ENCODE results near the gene PLIN5. TPM values are rescaled to one million over a fixed set of nuclear protein-coding genes. Genes with fewer than 3 reads are reported as not detected.

The PLIN5 gene
- total and polyA plus RNA-seq, 4 experiments from 2014 or later: 0.28 to 2.2 (median 1.4) TPM; not detected in 1

GRCh38 chr19:4519172-4519496 is 15.9 kb downstream of the PLIN5 start:
- no peak for DNase-seq
- no peaks in the 10 kb centered on the region for H3K9me3 ChIP-seq (ENCODE audit: control insufficient read depth in 1 of 2, low read length in 2 of 2)
- Mint-ChIP-seq H3K4me1 (no peaks in the 10 kb centered on the region), H3K36me3 (no peaks in the 10 kb centered on the region), H3K27me3 (peaks cover 6 to 7% of the 10 kb centered on the region in 2 donors), H3K27ac (no peak overlapping the region), H3K4me3 (no peak overlapping the region), H3K9me3 (peaks cover 0 to 2% (median 0%) of the 10 kb centered on the region in 8 donors)
- intact Hi-C loops (cut with micrococcal nuclease): no loop called here
- H3K27ac ChIP-seq (ENCODE audit: low read depth, low read length): no peak overlapping the region
- POLR2A ChIA-PET (ENCODE audit: partially characterized antibody): no interaction called here
- no peaks in the 10 kb centered on the region for H3K27me3 ChIP-seq (ENCODE audit: insufficient read depth, low read length)
- H3K4me3 ChIP-seq (ENCODE audit: low read length in 2 of 2): no peak overlapping the region
- H3K36me3 ChIP-seq (ENCODE audit: insufficient read depth, low read length): no peaks in the 10 kb centered on the region
- CTCF ChIA-PET (ENCODE audit: partially characterized antibody): no interaction called here
- no peaks in the 10 kb centered on the region for H3K4me1 ChIP-seq (ENCODE audit: insufficient read depth, low read length)

- H3K27me3 ChIP-seq (ENCODE audit: insufficient read depth, low read length): no peaks in the 10 kb centered on the region
- no peaks in the 10 kb centered on the region for H3K4me1 ChIP-seq (ENCODE audit: insufficient read depth, low read length)
- Mint-ChIP-seq H3K4me1 (no peaks in the 10 kb centered on the region), H3K27ac (no peak within 1 kb of the TSS), H3K36me3 (no peaks in the 10 kb centered on the region), H3K4me3 (no peak within 1 kb of the TSS), H3K9me3 (peaks cover 0 to 2% (median 0%) of the 10 kb centered on the region in 8 donors), H3K27me3 (peaks cover 6 to 7% of the 10 kb centered on the region in 2 donors)
- DNase-seq: no peak
- H3K36me3 ChIP-seq (ENCODE audit: insufficient read depth, low read length): no peaks in the 10 kb centered on the region
- H3K9me3 ChIP-seq (ENCODE audit: control insufficient read depth in 1 of 2, low read length in 2 of 2): no peaks in the 10 kb centered on the region
- ChIA-PET CTCF (ENCODE audit: partially characterized antibody) (no interaction called here), POLR2A (ENCODE audit: partially characterized antibody) (no interaction called here)
- no peak within 1 kb of the TSS for H3K27ac ChIP-seq (ENCODE audit: low read depth, low read length)
- H3K4me3 ChIP-seq (ENCODE audit: low read length in 2 of 2): no peak within 1 kb of the TSS
- intact Hi-C loops (cut with micrococcal nuclease): no loop called here
Observed at GRCh38 chr19:4518345-4519171, 16.5 kb downstream of the PLIN5 start, which contains the start of gene PLIN4. Gene PLIN4 (minus strand): TSS chr19:4518486. CDS start chr19:4518272, 214 bp downstream.

- CTCF ChIA-PET (ENCODE audit: partially characterized antibody): no interaction called here
Observed at GRCh38 chr19:4517451-4518057, 17.5 kb downstream of the PLIN5 start.

GRCh38 chr19:4516939-4517300 is 18.1 kb downstream of the PLIN5 start:
- POLR2A ChIA-PET (ENCODE audit: partially characterized antibody): no interaction called here

More at GRCh38 chr19:4517451-4518057, 17.5 kb downstream of the PLIN5 start:
- Mint-ChIP-seq H3K4me3 (no peak overlapping the region), H3K4me1 (no peaks in the 10 kb centered on the region), H3K27ac (no peak overlapping the region), H3K9me3 (peaks cover 0 to 2% (median 0%) of the 10 kb centered on the region in 8 donors), H3K36me3 (no peaks in the 10 kb centered on the region), H3K27me3 (peaks cover 6 to 7% of the 10 kb centered on the region in 2 donors)
- DNase-seq: no peak
- Histone ChIP-seq H3K4me3 (ENCODE audit: low read length in 2 of 2) (no peak overlapping the region), H3K4me1 (ENCODE audit: insufficient read depth, low read length) (no peaks in the 10 kb centered on the region), H3K27ac (ENCODE audit: low read depth, low read length) (no peak overlapping the region), H3K36me3 (ENCODE audit: insufficient read depth, low read length) (no peaks in the 10 kb centered on the region), H3K9me3 (ENCODE audit: control insufficient read depth in 1 of 2, low read length in 2 of 2) (no peaks in the 10 kb centered on the region), H3K27me3 (ENCODE audit: insufficient read depth, low read length) (no peaks in the 10 kb centered on the region)
- POLR2A ChIA-PET (ENCODE audit: partially characterized antibody): no interaction called here
- intact Hi-C loops (cut with micrococcal nuclease): no loop called here

GRCh38 chr19:4516199-4516938 is 18.7 kb downstream of the PLIN5 start:
- no peak overlapping the region for H3K4me3 Mint-ChIP-seq
- no peaks in the 10 kb centered on the region for H3K27me3 ChIP-seq (ENCODE audit: insufficient read depth, low read length)
- no peak overlapping the region for H3K27ac Mint-ChIP-seq
- ChIA-PET CTCF (ENCODE audit: partially characterized antibody) (interaction anchor here (0.6 kb wide), 1 partner anchor 1268 kb away, joined by 3 read pairs; no protein-coding TSS in a partner anchor), POLR2A (ENCODE audit: partially characterized antibody) (no interaction called here)
- no peak for DNase-seq
- H3K27me3 Mint-ChIP-seq: peaks cover 4 to 6% of the 10 kb centered on the region in 2 donors
- no peaks in the 10 kb centered on the region for H3K4me1 ChIP-seq (ENCODE audit: insufficient read depth, low read length)
- no peak overlapping the region for H3K27ac ChIP-seq (ENCODE audit: low read depth, low read length)
- intact Hi-C loops (cut with micrococcal nuclease): no loop called here
- H3K4me3 ChIP-seq (ENCODE audit: low read length in 2 of 2): no peak overlapping the region
- no peaks in the 10 kb centered on the region for H3K9me3 Mint-ChIP-seq
- no peaks in the 10 kb centered on the region for H3K4me1 Mint-ChIP-seq
- H3K9me3 ChIP-seq (ENCODE audit: control insufficient read depth in 1 of 2, low read length in 2 of 2): no peaks in the 10 kb centered on the region
- no peaks in the 10 kb centered on the region for H3K36me3 Mint-ChIP-seq
- no peaks in the 10 kb centered on the region for H3K36me3 ChIP-seq (ENCODE audit: insufficient read depth, low read length)

More at GRCh38 chr19:4516939-4517300, 18.1 kb downstream of the PLIN5 start:
- Mint-ChIP-seq H3K27me3 (peaks cover 6 to 7% of the 10 kb centered on the region in 2 donors), H3K9me3 (peaks cover 0 to 2% (median 0%) of the 10 kb centered on the region in 8 donors), H3K4me1 (no peaks in the 10 kb centered on the region), H3K27ac (no peak overlapping the region), H3K36me3 (no peaks in the 10 kb centered on the region), H3K4me3 (no peak overlapping the region)
- no peaks in the 10 kb centered on the region for H3K36me3 ChIP-seq (ENCODE audit: insufficient read depth, low read length)
- H3K4me1 ChIP-seq (ENCODE audit: insufficient read depth, low read length): no peaks in the 10 kb centered on the region
- H3K4me3 ChIP-seq (ENCODE audit: low read length in 2 of 2): no peak overlapping the region
- intact Hi-C loops (cut with micrococcal nuclease): no loop called here
- no peaks in the 10 kb centered on the region for H3K9me3 ChIP-seq (ENCODE audit: control insufficient read depth in 1 of 2, low read length in 2 of 2)
- no peak for DNase-seq
- H3K27ac ChIP-seq (ENCODE audit: low read depth, low read length): no peak overlapping the region
- CTCF ChIA-PET (ENCODE audit: partially characterized antibody): no interaction called here
- H3K27me3 ChIP-seq (ENCODE audit: insufficient read depth, low read length): no peaks in the 10 kb centered on the region

GRCh38 chr19:4515732-4516131 is 19.3 kb downstream of the PLIN5 start:
- ChIA-PET CTCF (ENCODE audit: partially characterized antibody) (no interaction called here), POLR2A (ENCODE audit: partially characterized antibody) (no interaction called here)
- DNase-seq: no peak
- Mint-ChIP-seq H3K27me3 (peaks cover 0 to 4% of the 10 kb centered on the region in 2 donors), H3K9me3 (no peaks in the 10 kb centered on the region), H3K4me3 (no peak overlapping the region), H3K36me3 (no peaks in the 10 kb centered on the region), H3K4me1 (no peaks in the 10 kb centered on the region), H3K27ac (no peak overlapping the region)
- H3K4me3 ChIP-seq (ENCODE audit: low read length in 2 of 2): no peak overlapping the region
- H3K9me3 ChIP-seq (ENCODE audit: control insufficient read depth in 1 of 2, low read length in 2 of 2): no peaks in the 10 kb centered on the region
- no peaks in the 10 kb centered on the region for H3K4me1 ChIP-seq (ENCODE audit: insufficient read depth, low read length)
- H3K27ac ChIP-seq (ENCODE audit: low read depth, low read length): no peak overlapping the region
- no peaks in the 10 kb centered on the region for H3K27me3 ChIP-seq (ENCODE audit: insufficient read depth, low read length)
- intact Hi-C loops (cut with micrococcal nuclease): no loop called here
- H3K36me3 ChIP-seq (ENCODE audit: insufficient read depth, low read length): no peaks in the 10 kb centered on the region

- Mint-ChIP-seq H3K27ac (no peak overlapping the region), H3K4me1 (no peaks in the 10 kb centered on the region), H3K9me3 (no peaks in the 10 kb centered on the region), H3K36me3 (no peaks in the 10 kb centered on the region), H3K27me3 (no peaks in the 10 kb centered on the region), H3K4me3 (no peak overlapping the region)
- Histone ChIP-seq H3K4me3 (ENCODE audit: low read length in 2 of 2) (no peak overlapping the region), H3K27ac (ENCODE audit: low read depth, low read length) (no peak overlapping the region), H3K27me3 (ENCODE audit: insufficient read depth, low read length) (no peaks in the 10 kb centered on the region), H3K9me3 (ENCODE audit: control insufficient read depth in 1 of 2, low read length in 2 of 2) (no peaks in the 10 kb centered on the region), H3K4me1 (ENCODE audit: insufficient read depth, low read length) (no peaks in the 10 kb centered on the region), H3K36me3 (ENCODE audit: insufficient read depth, low read length) (no peaks in the 10 kb centered on the region)
- CTCF ChIA-PET (ENCODE audit: partially characterized antibody): interaction anchor here (1.0 kb wide), 1 partner anchor 12 kb away, joined by 3 read pairs; no protein-coding TSS in a partner anchor
- POLR2A ChIA-PET (ENCODE audit: partially characterized antibody): no interaction called here
- intact Hi-C loops (cut with micrococcal nuclease): no loop called here
- DNase-seq: no peak
Observed at GRCh38 chr19:4513248-4513647, 21.8 kb downstream of the PLIN5 start.
